ENCODE results near the gene C1orf167.

Gene C1orf167

DNA sequence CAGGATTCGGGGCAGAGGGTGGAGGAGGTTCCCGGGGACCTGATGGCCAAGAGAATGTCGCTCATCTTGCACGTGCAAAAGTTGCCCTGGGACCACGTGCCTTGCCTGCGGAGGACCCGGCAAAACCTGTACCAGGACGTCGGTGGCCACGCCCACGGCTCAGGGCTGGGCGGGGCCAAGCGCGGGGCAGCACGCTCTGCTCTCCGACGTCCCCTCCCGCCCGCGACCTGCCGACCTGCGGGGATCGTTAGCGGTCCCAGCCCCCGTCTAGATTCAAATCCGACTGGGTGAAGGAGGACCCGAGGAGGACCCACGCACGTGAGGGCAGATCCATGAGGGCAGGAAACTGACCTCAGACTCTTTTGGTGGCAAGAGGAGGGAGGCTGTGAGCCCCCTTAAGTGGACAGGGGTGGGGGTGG is at the start of gene C1orf167:
TSS of gene C1orf167 (plus strand) at position 206 of the 419 bp plus-strand sequence. CDS start 2,208 bp downstream, outside the sequence.
- no peak within 1 kb of the TSS for H3K4me3 ChIP-seq (ENCODE audit: low read depth, low read length)

DNA sequence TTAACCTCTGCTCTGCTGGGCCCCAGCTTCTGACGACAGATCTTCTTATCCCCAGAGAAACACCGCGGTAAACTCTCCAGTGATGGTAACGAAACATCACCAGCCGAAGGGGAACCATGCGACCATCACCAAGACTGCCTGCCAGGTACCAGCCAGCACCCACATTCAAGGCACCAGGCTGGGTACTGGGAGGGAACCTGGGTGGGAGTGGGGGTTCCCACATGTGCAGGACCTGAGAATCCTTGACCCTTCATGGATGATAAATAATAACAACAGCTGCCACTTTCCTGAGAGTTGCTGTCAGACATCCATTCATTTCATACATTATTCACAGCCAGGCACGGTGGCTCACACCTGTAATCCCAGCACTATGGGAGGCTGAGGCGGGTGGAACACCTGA is 49.7 kb upstream of the C1orf167 start:
- no peak overlapping the region for H3K4me3 ChIP-seq (ENCODE audit: low read depth, low read length)

- H3K4me3 ChIP-seq (ENCODE audit: low read depth, low read length), result no peak overlapping the region
Observed at GRCh38 chr1:11713095-11713494, 48.9 kb upstream of the C1orf167 start.

GRCh38 chr1:11714831-11715575 is 47.0 kb upstream of the C1orf167 start:
- H3K4me3 ChIP-seq (ENCODE audit: low read depth, low read length), result no peak overlapping the region

- no peak overlapping the region for H3K4me3 ChIP-seq (ENCODE audit: low read depth, low read length)
Observed at GRCh38 chr1:11719313-11720032, 42.5 kb upstream of the C1orf167 start.

DNA sequence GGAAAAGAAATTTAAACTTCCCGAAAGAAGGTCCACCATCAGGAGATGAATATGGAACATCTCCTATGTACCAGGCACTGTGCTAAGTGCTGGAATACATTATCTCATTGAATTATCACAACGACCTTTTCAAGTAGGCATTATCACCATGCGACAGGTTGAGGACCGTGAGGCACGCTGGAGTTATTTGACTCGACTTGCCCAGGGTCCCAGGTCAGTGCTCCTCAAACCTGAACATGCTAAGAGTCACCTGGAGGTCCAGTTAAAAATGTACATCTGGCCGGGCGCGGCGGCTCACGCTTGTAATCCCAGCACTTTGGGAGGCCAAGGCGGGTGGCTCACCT is 42.0 kb upstream of the C1orf167 start:
- H3K4me3 ChIP-seq (ENCODE audit: low read depth, low read length), result no peak overlapping the region

GRCh38 chr1:11720525-11720924 is 41.5 kb upstream of the C1orf167 start:
- H3K4me3 ChIP-seq (ENCODE audit: low read depth, low read length), result no peak overlapping the region

GRCh38 chr1:11721311-11721710 is 40.7 kb upstream of the C1orf167 start:
- no peak overlapping the region for H3K4me3 ChIP-seq (ENCODE audit: low read depth, low read length)

DNA sequence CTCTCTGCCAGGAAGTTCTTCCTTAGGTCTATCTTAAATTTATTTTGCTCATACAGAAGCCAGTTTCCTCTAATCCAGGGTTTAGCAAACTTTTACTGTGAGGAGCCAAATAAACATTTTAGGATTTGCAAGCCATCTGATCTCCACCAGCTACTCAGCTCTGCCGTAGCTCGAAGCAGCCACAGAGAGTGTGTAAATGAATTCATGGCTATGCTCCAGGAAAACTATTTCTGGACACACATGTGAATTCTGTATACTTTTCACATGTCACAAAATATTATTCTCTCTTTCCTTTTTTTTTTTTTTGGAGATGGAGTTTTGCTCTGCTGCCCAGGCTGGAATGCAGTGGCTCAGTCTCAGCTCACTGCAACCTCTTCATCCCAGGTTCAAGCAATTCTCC is 39.5 kb upstream of the C1orf167 start:
- H3K4me3 ChIP-seq (ENCODE audit: low read depth, low read length), result no peak overlapping the region

DNA sequence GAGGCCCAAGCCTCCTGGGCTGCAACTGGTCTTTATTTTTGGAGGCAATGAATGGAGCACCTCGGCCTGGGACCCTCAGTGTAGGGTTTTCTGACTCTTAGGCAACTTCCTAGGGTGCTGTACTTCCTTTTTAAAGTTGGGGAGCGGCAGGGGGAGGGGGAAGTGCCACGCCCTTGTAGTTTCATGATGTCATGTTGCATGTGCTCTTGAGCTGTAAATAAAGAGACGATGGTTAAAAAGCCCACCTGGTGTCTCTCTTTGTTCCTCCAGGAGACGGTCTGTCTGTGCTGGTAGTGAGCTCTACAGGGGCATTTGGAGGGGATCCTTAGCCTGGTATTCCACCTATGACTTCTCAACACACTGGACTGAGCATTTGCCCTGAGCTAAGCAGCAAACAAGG is 36.4 kb upstream of the C1orf167 start:
- no peak overlapping the region for H3K4me3 ChIP-seq (ENCODE audit: low read depth, low read length)

GRCh38 chr1:11727119-11727518 is 34.9 kb upstream of the C1orf167 start:
- no peak overlapping the region for H3K4me3 ChIP-seq (ENCODE audit: low read depth, low read length)

DNA sequence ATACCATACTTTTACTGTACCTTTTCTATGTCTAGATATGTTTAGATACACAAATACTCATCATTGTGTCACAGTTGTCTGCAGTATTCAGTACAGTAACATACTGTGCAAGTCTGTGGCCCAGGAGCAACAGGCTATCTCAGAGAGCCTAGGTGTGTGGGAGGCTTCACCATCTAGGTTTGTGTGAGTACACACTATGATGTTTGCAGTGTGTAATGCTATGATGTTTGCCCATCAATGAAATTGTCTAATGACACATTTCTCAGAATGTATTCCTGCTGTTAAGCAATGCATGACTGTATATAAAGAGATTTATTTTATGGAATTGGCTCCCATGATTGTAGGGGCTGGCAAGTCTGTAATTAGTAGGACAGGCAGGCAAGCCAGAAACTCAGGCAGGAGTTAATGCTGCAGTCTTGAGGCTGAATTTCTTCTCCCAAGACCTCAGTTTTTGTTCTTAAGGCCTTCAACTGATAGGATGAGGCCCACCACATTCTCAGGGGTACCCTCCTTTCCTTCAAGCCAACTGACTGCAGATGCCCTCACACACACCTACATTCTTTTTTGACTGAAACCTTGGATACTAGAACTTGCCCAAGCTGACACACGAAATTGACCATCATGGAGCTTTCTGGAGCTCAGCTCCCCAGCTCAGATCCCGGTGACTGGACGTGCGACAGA is 33.7 kb upstream of the C1orf167 start:
- H3K4me3 ChIP-seq (ENCODE audit: low read depth, low read length), result no peak overlapping the region

GRCh38 chr1:11729155-11729497 is 32.9 kb upstream of the C1orf167 start:
- H3K4me3 ChIP-seq (ENCODE audit: low read depth, low read length), result no peak overlapping the region

DNA sequence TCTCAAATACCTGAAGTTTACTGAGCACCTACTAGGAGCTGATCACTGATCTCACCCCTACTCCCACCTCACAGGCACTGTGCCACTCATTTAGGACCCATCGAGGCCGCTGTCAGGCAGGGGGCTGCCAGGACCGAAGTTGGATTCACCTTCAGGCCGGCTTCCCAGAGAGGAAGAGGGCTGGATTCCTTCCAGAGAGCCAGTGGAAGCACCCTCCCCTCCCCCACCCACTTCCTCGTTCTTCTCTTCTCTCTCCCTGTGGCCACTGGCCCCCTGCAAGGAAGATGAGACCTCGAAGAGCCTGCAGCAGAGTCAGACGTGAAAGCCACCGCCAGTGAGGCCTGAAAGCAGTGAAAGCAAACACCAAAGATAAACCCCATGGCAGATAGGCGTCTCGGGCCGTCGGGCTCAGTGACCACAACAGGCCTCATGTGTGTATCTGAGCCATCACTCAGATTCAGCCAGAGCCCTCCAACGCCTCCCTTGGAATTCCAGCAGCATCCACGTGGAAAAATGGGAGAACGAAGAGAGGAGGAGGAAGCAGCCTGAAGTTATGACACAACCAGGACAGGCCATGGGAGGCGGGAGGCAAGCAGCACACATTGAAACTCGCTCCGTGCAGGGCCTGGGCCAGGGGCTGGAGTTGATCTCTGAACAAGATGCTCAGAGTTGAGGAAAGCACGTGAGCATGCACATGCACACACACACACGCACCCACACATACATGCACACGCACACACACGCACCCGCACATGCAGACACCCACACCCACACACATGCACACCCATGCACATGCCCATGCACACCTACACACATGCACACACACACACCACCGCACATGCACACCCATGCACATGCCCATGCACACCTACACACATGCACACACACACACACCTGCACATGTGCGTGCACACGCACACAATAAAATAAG is 32.2 kb upstream of the C1orf167 start:
- H3K4me3 ChIP-seq (ENCODE audit: low read depth, low read length), result no peak overlapping the region

DNA sequence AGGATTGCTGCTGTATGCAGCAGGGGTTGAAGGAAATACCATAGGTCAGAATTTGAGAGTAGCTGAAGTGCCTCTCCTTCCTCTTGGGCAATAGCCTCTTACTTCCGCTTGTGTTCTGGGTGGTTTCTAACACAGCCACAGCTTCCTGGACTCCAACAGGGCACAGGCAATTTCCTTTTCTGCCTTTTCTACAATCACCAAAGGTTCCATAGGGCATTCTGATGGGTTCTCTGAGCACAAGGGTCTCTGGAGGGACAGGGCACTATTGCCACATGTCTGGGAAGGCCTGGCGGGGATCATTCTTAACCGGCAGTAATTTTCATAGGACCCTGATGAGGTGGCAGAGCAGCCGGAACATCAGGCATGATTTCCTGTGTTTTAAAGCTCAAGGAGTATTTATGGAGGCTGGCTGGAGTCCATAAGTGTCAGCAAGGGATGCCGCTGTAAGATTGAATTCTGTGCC is 31.5 kb upstream of the C1orf167 start:
- no peak overlapping the region for H3K4me3 ChIP-seq (ENCODE audit: low read depth, low read length)

- H3K4me3 ChIP-seq (ENCODE audit: low read depth, low read length), result no peak overlapping the region
Observed at GRCh38 chr1:11731691-11732283, 30.2 kb upstream of the C1orf167 start.

- no peak overlapping the region for H3K4me3 ChIP-seq (ENCODE audit: low read depth, low read length)
Observed at GRCh38 chr1:11733306-11733705, 28.7 kb upstream of the C1orf167 start.

DNA sequence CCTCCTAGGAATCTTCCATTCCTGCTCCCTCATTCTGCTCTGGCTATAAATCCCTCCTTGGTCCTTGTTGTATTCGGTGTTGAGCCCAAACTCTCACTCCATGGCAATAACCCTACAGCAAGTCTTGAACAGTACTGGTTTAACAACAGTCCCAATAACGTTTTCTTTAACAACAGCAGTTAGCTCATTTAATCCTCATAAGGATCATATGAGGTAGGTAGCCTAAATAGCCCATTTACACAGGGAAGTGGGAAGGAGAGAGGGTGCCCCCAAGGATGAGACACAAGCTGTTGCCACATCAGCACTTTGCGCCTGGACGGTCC is 26.5 kb upstream of the C1orf167 start:
- H3K4me3 ChIP-seq (ENCODE audit: low read depth, low read length), result no peak overlapping the region

DNA sequence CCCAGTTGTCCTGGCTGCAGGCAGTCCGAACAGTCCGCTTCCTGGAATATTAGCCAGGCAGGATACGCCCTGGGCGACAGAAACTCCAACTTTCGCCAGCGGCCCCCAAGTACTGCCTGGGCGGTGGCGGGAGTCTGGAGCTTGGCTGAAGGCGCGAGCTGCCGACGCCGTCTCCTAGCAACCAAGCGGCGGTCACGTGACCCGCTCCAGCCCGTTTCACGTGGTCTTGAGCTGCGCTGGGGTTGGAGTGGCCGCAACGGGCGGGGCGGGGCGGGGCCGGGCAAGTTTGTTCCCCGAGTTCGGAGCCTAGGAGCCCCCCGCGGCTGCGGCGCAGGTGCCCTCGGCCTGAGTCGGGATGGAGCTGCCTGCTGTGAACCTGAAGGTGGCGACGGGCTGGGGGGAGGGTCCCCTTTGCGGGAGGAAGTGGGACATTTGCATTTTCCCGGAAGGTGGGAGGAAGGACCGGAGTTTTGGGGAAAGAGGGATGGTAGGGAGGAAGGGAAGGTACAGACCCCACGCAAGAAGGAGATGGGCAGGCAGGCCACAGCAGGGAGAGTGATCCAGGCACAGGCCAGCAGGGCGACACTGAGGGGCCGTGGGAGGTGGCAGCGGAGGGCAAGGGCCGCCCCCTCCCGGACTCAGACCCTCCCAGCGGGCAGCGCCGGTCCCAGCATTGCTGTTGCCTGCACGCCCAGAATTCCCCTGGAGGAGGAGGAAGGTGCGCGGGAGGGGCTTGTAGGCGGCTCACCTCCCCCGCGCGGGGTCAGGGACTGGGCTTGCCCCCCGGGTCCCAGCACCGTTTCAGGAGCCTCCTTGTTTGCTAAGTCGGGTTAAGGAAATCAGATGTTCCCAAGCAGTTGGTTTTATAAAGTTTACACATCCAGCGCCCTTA is 25.9 kb upstream of the C1orf167 start, which contains the start of gene AGTRAP:
TSS of gene AGTRAP (plus strand) at position 283 of the 892 bp plus-strand sequence. CDS start at position 356, 73 bp downstream.
- H3K4me3 ChIP-seq (ENCODE audit: low read depth, low read length), result peak within 1 kb of the TSS; percentile 81

Measured in iPS-11a (cell line).